Adrenal gland (tissue), 12 donors: Measurements from ENCODE around the gene TRMT61A. TPM values are rescaled to one million over a fixed set of nuclear protein-coding genes. Genes with fewer than 3 reads are reported as not detected.
A peak's percentile ranks its signal among the peaks of the same experiment; 100 is the strongest.

Experiments
- DNase-seq, 7 donors: peaks; one replicate each; pipeline ENCODE4 v3.0.0-alpha.2; 2019 to 2020
- H3K27ac ChIP-seq, 5 donors: fragments of 200-600 bp; sonication (generic) in 4 of 5; 1 replicate in 3 of 5; 2 replicates in 2 of 5; pipeline versions ENCODE4 v1.5.1 to v1.8.0; 2016 to 2020; ENCODE audit warnings: mild to moderate bottlenecking in 1 of 5
- H3K27me3 ChIP-seq: fragments of 200-600 bp; 2 replicates; pipeline ENCODE4 v1.8.0; 2021
- H3K36me3 ChIP-seq, 2 donors: fragments of 200-600 bp; replicated peaks in 1 of 2; 1 replicate in 1 of 2; 2 replicates in 1 of 2; pipeline versions ENCODE4 v1.5.1 to v1.8.0; 2018 to 2022
- H3K4me1 ChIP-seq, 2 donors: fragments of 200-600 bp; replicated peaks in 1 of 2; 1 replicate in 1 of 2; 2 replicates in 1 of 2; pipeline versions ENCODE4 v1.5.1 to v1.8.0; 2018 to 2021
- H3K4me3 ChIP-seq, 4 donors: fragments of 200-600 bp; sonication (generic) in 3 of 4; one replicate each; pipeline ENCODE4 v1.5.1; 2016 to 2018
- H3K9me3 ChIP-seq, 3 donors: fragments of 200-600 bp; sonication (generic) in 1 of 3; replicated peaks in 1 of 3; 1 replicate in 2 of 3; 2 replicates in 1 of 3; pipeline versions ENCODE4 v1.5.1 to v1.8.0; 2016 to 2021
- CTCF ChIP-seq, 6 experiments: fragments of 450-650 bp in 4 of 6; fragments of 200-600 bp in 2 of 6; sonication (generic) in 1 of 6; IDR thresholded peaks; 1 replicate in 5 of 6; 2 replicates in 1 of 6; pipeline versions ENCODE4 v1.5.1 to v1.8.0; 2016 to 2021; ENCODE audit warnings: antibody characterized with exemption in 6 of 6, mild to moderate bottlenecking in 2 of 6, moderate library complexity in 1 of 6
- POLR2A ChIP-seq, 2 donors: fragments of 450-650 bp; IDR thresholded peaks; one replicate each; pipeline ENCODE4 v1.6.1; 2017; ENCODE audit warnings: antibody characterized with exemption in 2 of 2, mild to moderate bottlenecking in 2 of 2, moderate library complexity in 1 of 2
- WGBS, 4 donors: extraction: QIAGEN DNeasy Blood & Tissue Kit in 2 of 4; methylation state at CpG; one replicate each; pipeline versions ENCODE4 v1.1.5 to v1.1.7; 2013 to 2017; 5-methylcytosine and 5-hydroxymethylcytosine counted together
- intact Hi-C, 2 donors: fragments of 100-400 bp; cut with DNase I; formaldehyde crosslinking; loops; one replicate each; pipeline versions ENCODE4 v1.14.1 to v1.15.0; 2022 to 2023
- polyA plus RNA-seq, 3 donors: library from polyadenylated mRNA; stranded (reverse); fragments of 200-250 nt in 2 of 3; fragments of 350-450 nt in 1 of 3; fragmentation: Illumina TruSeq in 1 of 3; extraction: RNeasy Lipid Tissue Mini Kit (QIAGEN cat#74804) in 1 of 3; gene quantifications; one replicate each; pipeline ENCODE4 v1.2.3, GENCODE V29; 2013 to 2014
- total RNA-seq, 9 donors: library from RNA; depleted of rRNA in 4 of 9; stranded (reverse); fragments of >200 nt in 4 of 9; fragments of 120-200 nt in 1 of 9; fragmentation: NEBNext Ultra II Directional in 1 of 9; extraction: Animal tissue kit (Norgen Biotek cat#: 25700) in 1 of 9; gene quantifications; one replicate each; pipeline versions ENCODE4 v1.1.0 to v1.2.4, GENCODE V29; 2013 to 2023
- donor health status: healthy with polysubstance abuse.
- donor health status: Bipolar disorder and iron deficiency.
- donor health status: DM: yes; HTN: yes; CAD: no.
- donor health status: DM: no; HTN: no; CAD: no.
- donor health status: DM: no; HTN: no; CAD: no.
- donor health status: DM: yes; HTN: yes; CAD: no.

Gene TRMT61A
- total and polyA plus RNA-seq, 12 donors: 2.5 to 26.0 (median 13.5) TPM

- no peak overlapping the region for H3K4me3 ChIP-seq
- peak overlapping the region in 1 of 5 donors; percentile 10 for H3K27ac ChIP-seq
- no peaks in the 10 kb centered on the region for H3K27me3 ChIP-seq
- TF ChIP-seq CTCF (IDR thresholded peaks at IDR 0.05) (no peak), POLR2A (IDR thresholded peaks at IDR 0.05) (no peak)
- peaks cover 27 to 41% of the 10 kb centered on the region in 2 donors for H3K4me1 ChIP-seq
- H3K9me3 ChIP-seq: no peaks in the 10 kb centered on the region
- intact Hi-C loops: no loop called here
- no peak for DNase-seq
- no peaks in the 10 kb centered on the region for H3K36me3 ChIP-seq
- WGBS, 4 donors: 60 to 84% (median 75%) methylated on average over 11 to 19 of the region's 19 CpGs; no CpG with 5 or more reads in 1 of the 4 donors
Measured at GRCh38 chr14:103543721-103544387, 14.9 kb downstream of the TRMT61A start.

DNA sequence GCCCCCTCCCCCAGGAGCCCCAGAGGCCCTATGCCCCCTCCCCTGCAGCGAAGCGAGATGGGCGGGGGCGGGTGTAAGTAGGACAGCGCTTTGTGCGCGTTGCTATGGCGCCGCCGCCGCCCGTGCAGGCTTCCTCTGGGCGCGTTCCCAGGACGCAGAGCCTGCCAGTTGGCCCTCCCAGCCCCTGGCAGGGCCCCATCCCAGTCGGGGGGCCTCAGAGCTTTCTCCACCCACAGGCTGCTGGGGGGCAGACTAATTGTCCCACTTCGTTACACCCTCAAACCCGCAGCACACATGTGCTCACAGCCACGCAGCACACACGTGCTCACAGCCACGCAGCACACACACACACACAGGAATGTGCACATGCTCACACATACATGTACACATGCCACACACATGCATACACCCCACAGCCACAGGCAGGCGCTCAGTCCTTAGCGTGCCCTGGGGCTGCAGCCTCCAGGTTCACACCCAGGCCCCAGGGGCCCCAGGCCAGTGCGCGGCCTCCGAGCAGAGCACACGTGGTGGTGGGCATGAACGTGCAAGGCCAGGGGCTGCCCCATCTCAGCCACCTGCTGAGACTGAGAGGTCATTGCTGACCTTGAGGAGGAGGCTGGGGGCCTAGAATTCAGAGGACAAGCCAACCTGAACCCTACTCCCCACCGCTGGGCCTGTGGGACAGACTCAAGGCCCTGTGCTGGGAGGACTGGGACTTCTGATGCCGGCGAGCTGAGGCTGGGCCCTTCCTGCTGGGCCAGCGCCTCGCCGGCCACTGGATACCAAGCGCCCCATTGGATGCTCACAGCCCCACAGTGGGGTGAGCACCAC is 15.6 kb downstream of the TRMT61A start:
- WGBS, 4 donors: 67 to 81% (median 73%) methylated on average over 23 to 35 of the region's 35 CpGs
- no peak overlapping the region for H3K27ac ChIP-seq
- peaks cover 21 to 35% of the 10 kb centered on the region in 2 donors for H3K4me1 ChIP-seq
- H3K9me3 ChIP-seq: no peaks in the 10 kb centered on the region
- intact Hi-C loops: loop anchor here in 1 of 2 donors (5.0 kb wide), 1 partner anchor 42 kb away; no protein-coding TSS in a partner anchor
- H3K27me3 ChIP-seq: no peaks in the 10 kb centered on the region
- DNase-seq: peak in 1 of 7 donors; percentile 26
- H3K4me3 ChIP-seq: no peak overlapping the region
- TF ChIP-seq POLR2A (IDR thresholded peaks at IDR 0.05) (no peak), CTCF (IDR thresholded peaks at IDR 0.05) (no peak)
- H3K36me3 ChIP-seq: no peaks in the 10 kb centered on the region

- TF ChIP-seq POLR2A (IDR thresholded peaks at IDR 0.05) (no peak), CTCF (IDR thresholded peaks at IDR 0.05) (no peak)
- no peaks in the 10 kb centered on the region for H3K27me3 ChIP-seq
- no peak overlapping the region for H3K4me3 ChIP-seq
- H3K36me3 ChIP-seq: no peaks in the 10 kb centered on the region
- WGBS, 4 donors: 86 to 100% (median 88%) methylated on average over 3 to 29 of the region's 29 CpGs
- no peak overlapping the region for H3K27ac ChIP-seq
- peaks cover 18 to 37% of the 10 kb centered on the region in 2 donors for H3K4me1 ChIP-seq
- peak in 2 of 7 donors; percentile 7 to 18 for DNase-seq
- no peaks in the 10 kb centered on the region for H3K9me3 ChIP-seq
- intact Hi-C loops: loop anchor here in 1 of 2 donors (5.0 kb wide), 1 partner anchor 43 kb away; no protein-coding TSS in a partner anchor
Measured at GRCh38 chr14:103545219-103545914, 16.4 kb downstream of the TRMT61A start.
